ENCODE results near the gene THOC6.
A peak's percentile ranks its signal among the peaks of the same experiment; 100 is the strongest.

Gene THOC6

DNA sequence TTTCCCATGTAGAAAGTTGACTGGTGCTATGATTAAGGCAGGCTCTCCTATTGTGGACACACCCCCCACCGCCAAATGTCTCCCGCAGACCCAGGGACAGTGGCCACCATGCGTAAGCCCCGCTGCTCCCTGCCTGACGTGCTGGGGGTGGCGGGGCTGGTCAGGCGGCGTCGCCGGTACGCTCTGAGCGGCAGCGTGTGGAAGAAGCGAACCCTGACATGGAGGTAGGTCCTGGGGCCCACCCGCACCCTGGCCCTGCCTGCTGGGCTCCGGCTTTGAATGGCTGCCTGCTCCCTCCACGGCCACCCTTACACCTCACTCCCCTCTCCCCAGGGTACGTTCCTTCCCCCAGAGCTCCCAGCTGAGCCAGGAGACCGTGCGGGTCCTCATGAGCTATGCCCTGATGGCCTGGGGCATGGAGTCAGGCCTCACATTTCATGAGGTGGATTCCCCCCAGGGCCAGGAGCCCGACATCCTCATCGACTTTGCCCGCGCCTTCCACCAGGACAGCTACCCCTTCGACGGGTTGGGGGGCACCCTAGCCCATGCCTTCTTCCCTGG lies 26.2 kb downstream of the THOC6 start:
- H3K27ac ChIP-seq (ENCODE audit: extremely low read depth, low read depth, low read length): no peak overlapping the region
- TF ChIP-seq, protein P1, sequence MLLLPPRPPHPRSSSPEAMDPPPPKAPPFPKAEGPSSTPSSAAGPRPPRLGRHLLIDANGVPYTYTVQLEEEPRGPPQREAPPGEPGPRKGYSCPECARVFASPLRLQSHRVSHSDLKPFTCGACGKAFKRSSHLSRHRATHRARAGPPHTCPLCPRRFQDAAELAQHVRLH (tag by site-specific recombination; IDR thresholded peaks at IDR 0.05): no peak
- TF ChIP-seq, protein P2, sequence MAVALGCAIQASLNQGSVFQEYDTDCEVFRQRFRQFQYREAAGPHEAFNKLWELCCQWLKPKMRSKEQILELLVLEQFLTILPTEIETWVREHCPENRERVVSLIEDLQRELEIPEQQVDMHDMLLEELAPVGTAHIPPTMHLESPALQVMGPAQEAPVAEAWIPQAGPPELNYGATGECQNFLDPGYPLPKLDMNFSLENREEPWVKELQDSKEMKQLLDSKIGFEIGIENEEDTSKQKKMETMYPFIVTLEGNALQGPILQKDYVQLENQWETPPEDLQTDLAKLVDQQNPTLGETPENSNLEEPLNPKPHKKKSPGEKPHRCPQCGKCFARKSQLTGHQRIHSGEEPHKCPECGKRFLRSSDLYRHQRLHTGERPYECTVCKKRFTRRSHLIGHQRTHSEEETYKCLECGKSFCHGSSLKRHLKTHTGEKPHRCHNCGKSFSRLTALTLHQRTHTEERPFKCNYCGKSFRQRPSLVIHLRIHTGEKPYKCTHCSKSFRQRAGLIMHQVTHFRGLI (tag by site-specific recombination; IDR thresholded peaks at IDR 0.05): 0 out of 2 replicates have a peak, but pooled peaks have one; percentile 57
- H3K4me3 ChIP-seq (ENCODE audit: low read depth, low read length): no peak overlapping the region
- ChIA-PET POLR2A (interaction anchor here (1.1 to 1.2 kb wide), 2 partner anchors 9 to 18 kb away, joined by 3 read pairs; no protein-coding TSS in a partner anchor), CTCF (interaction anchor here (1.2 to 2.5 kb wide), 4 partner anchors 9 to 31 kb away, joined by 3 to 10 read pairs (median 5); no protein-coding TSS in a partner anchor)
- H3K9me3 ChIP-seq (ENCODE audit: control insufficient read depth, insufficient read depth, low read depth, low read length): no peaks in the 10 kb centered on the region
- no peaks in the 10 kb centered on the region for H3K4me1 ChIP-seq (ENCODE audit: control insufficient read depth, insufficient read depth, low read length)
- H3K36me3 ChIP-seq (ENCODE audit: control insufficient read depth in 2 of 2, insufficient read depth in 1 of 2, low read length in 2 of 2): peaks cover 0 to 10% of the 10 kb centered on the region in 2 experiments; a peak in 1 of 3 replicates

DNA sequence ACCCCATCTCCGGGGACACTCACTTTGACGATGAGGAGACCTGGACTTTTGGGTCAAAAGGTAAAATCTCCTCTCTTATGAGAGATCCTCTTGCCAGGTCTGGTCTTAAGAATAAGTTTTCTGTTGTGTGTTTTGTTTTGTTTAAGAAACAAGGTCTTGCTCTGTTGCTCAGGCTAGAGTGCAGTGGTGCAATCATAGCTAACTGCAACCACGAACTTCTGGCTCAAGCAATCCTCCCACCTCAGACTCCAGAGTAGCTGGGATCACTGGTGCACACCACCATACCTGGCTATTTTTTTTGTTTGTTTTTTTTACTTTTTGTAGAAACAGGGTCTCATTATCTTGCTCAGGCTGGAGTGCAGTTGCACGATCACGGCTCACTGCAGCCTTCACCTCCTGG lies 26.7 kb downstream of the THOC6 start:
- ChIA-PET CTCF (interaction anchor here (1.2 to 2.5 kb wide), 4 partner anchors 8 to 32 kb away, joined by 3 to 10 read pairs (median 5); no protein-coding TSS in a partner anchor), POLR2A (interaction anchor here (1.1 kb wide), 1 partner anchor 8 kb away, joined by 3 read pairs; no protein-coding TSS in a partner anchor)
- Histone ChIP-seq H3K9me3 (ENCODE audit: control insufficient read depth, insufficient read depth, low read depth, low read length) (no peaks in the 10 kb centered on the region), H3K4me3 (ENCODE audit: low read depth, low read length) (no peak overlapping the region), H3K36me3 (ENCODE audit: control insufficient read depth in 2 of 2, insufficient read depth in 1 of 2, low read length in 2 of 2) (peaks cover 0 to 15% of the 10 kb centered on the region in 2 experiments; a peak in 1 of 3 replicates), H3K27ac (ENCODE audit: extremely low read depth, low read depth, low read length) (no peak overlapping the region), H3K4me1 (ENCODE audit: control insufficient read depth, insufficient read depth, low read length) (no peaks in the 10 kb centered on the region)
- no peak for TF ChIP-seq ZNF658 (tag by site-specific recombination; IDR thresholded peaks at IDR 0.05)
- TF ChIP-seq, protein P3, sequence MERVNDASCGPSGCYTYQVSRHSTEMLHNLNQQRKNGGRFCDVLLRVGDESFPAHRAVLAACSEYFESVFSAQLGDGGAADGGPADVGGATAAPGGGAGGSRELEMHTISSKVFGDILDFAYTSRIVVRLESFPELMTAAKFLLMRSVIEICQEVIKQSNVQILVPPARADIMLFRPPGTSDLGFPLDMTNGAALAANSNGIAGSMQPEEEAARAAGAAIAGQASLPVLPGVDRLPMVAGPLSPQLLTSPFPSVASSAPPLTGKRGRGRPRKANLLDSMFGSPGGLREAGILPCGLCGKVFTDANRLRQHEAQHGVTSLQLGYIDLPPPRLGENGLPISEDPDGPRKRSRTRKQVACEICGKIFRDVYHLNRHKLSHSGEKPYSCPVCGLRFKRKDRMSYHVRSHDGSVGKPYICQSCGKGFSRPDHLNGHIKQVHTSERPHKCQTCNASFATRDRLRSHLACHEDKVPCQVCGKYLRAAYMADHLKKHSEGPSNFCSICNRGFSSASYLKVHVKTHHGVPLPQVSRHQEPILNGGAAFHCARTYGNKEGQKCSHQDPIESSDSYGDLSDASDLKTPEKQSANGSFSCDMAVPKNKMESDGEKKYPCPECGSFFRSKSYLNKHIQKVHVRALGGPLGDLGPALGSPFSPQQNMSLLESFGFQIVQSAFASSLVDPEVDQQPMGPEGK (tag by site-specific recombination; IDR thresholded peaks at IDR 0.05): no peak
- TF ChIP-seq ZNF433 (tag by site-specific recombination; IDR thresholded peaks at IDR 0.05; ENCODE audit: low read depth): no peak
- no peak for TF ChIP-seq ZNF132 (tag by site-specific recombination; IDR thresholded peaks at IDR 0.05; ENCODE audit: borderline replicate concordance)

DNA sequence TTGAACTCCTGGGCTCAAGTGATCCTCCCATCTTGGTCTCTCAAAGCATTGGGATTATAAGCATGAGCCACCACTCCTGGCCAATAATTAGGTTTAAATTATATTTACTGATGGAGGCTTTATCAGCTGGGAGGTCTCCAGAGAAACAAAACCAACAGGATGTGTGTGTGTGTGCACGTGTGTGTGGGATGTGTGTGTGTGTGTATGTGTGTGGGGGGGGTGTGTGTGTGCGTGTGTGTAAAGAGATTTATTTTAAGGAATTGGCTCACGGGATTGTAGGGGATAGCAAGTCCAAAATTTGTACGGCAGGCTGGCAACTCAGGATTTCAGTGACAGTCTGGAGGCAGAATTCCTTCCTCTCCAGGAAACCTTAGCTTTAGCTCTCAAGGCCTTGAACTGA lies 27.2 kb downstream of the THOC6 start:
- ChIA-PET CTCF (interaction anchor here (1.2 to 2.5 kb wide), 4 partner anchors 8 to 32 kb away, joined by 3 to 10 read pairs (median 5); no protein-coding TSS in a partner anchor), POLR2A (interaction anchor here (1.2 kb wide), 2 partner anchors 16 to 20 kb away, joined by 3 to 5 read pairs; no protein-coding TSS in a partner anchor)
- no peak overlapping the region for H3K4me3 ChIP-seq (ENCODE audit: low read depth, low read length)
- no peaks in the 10 kb centered on the region for H3K9me3 ChIP-seq (ENCODE audit: control insufficient read depth, insufficient read depth, low read depth, low read length)
- H3K36me3 ChIP-seq (ENCODE audit: control insufficient read depth in 2 of 2, insufficient read depth in 1 of 2, low read length in 2 of 2): peaks cover 0 to 17% of the 10 kb centered on the region in 2 experiments; a peak in 1 of 3 replicates
- no peaks in the 10 kb centered on the region for H3K4me1 ChIP-seq (ENCODE audit: control insufficient read depth, insufficient read depth, low read length)
- TF ChIP-seq ZNF600 (tag by site-specific recombination; IDR thresholded peaks at IDR 0.05) (0 out of 2 replicates have a peak, but pooled peaks have one; percentile 14), EGR2 (tag by site-specific recombination; IDR thresholded peaks at IDR 0.05; ENCODE audit: low read depth) (peak; percentile 87), ZFHX2 (tag by site-specific recombination; conservative IDR thresholded peaks at IDR 0.05) (peak; percentile 82), ZNF112 (tag by site-specific recombination; IDR thresholded peaks at IDR 0.05) (no peak), ZNF157 (tag by site-specific recombination; IDR thresholded peaks at IDR 0.05) (0 out of 2 replicates have a peak, but pooled peaks have one; percentile 15), ZNF24 (tag by site-specific recombination; IDR thresholded peaks at IDR 0.05) (no peak)
- TF ChIP-seq, protein P4, sequence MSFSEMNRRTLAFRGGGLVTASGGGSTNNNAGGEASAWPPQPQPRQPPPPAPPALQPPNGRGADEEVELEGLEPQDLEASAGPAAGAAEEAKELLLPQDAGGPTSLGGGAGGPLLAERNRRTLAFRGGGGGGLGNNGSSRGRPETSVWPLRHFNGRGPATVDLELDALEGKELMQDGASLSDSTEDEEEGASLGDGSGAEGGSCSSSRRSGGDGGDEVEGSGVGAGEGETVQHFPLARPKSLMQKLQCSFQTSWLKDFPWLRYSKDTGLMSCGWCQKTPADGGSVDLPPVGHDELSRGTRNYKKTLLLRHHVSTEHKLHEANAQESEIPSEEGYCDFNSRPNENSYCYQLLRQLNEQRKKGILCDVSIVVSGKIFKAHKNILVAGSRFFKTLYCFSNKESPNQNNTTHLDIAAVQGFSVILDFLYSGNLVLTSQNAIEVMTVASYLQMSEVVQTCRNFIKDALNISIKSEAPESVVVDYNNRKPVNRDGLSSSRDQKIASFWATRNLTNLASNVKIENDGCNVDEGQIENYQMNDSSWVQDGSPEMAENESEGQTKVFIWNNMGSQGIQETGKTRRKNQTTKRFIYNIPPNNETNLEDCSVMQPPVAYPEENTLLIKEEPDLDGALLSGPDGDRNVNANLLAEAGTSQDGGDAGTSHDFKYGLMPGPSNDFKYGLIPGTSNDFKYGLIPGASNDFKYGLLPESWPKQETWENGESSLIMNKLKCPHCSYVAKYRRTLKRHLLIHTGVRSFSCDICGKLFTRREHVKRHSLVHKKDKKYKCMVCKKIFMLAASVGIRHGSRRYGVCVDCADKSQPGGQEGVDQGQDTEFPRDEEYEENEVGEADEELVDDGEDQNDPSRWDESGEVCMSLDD (tag by site-specific recombination; IDR thresholded peaks at IDR 0.05): no peak
- TF ChIP-seq, protein P5, sequence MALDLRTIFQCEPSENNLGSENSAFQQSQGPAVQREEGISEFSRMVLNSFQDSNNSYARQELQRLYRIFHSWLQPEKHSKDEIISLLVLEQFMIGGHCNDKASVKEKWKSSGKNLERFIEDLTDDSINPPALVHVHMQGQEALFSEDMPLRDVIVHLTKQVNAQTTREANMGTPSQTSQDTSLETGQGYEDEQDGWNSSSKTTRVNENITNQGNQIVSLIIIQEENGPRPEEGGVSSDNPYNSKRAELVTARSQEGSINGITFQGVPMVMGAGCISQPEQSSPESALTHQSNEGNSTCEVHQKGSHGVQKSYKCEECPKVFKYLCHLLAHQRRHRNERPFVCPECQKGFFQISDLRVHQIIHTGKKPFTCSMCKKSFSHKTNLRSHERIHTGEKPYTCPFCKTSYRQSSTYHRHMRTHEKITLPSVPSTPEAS (tag by site-specific recombination; IDR thresholded peaks at IDR 0.05): peak; percentile 89
- TF ChIP-seq, protein P6, sequence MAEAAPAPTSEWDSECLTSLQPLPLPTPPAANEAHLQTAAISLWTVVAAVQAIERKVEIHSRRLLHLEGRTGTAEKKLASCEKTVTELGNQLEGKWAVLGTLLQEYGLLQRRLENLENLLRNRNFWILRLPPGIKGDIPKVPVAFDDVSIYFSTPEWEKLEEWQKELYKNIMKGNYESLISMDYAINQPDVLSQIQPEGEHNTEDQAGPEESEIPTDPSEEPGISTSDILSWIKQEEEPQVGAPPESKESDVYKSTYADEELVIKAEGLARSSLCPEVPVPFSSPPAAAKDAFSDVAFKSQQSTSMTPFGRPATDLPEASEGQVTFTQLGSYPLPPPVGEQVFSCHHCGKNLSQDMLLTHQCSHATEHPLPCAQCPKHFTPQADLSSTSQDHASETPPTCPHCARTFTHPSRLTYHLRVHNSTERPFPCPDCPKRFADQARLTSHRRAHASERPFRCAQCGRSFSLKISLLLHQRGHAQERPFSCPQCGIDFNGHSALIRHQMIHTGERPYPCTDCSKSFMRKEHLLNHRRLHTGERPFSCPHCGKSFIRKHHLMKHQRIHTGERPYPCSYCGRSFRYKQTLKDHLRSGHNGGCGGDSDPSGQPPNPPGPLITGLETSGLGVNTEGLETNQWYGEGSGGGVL (tag by site-specific recombination; IDR thresholded peaks at IDR 0.05): peak; percentile 46; the same call in 1 of the 2 replicates
- no peak overlapping the region for H3K27ac ChIP-seq (ENCODE audit: extremely low read depth, low read depth, low read length)

Data from HEK293 (cell line).